ENCODE data around the gene MYLK2. TPM values are rescaled to one million over a fixed set of nuclear protein-coding genes. Genes with fewer than 3 reads are reported as not detected.

The MYLK2 gene
- total RNA-seq, 1 experiment from 2014 or later = 0.74 TPM

DNA sequence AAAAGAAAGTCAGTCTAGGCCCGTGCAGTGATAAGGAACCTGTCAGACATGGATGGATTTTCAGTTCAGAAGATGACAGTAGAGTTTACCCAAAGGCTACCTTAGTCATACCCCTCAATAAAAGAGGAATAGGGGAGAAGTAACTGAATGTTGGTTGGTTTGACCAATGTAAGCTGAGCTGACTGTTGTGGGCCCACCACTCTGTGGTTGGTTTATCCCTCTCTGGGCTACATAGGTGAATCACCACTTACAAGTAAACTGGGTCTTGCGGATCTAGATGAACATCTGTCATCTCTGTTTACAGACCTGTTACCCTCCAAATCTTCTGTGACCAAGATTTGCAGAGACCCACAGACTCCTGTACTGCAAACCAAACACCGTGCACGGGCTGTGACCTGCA lies 37.2 kb upstream of the MYLK2 start:
- Histone ChIP-seq H3K14ac (ENCODE audit: insufficient read depth, low read length) (no peak overlapping the region), H2BK15ac (ENCODE audit: low read depth, low read length) (no peak overlapping the region), H2BK20ac (ENCODE audit: low read depth, low read length, poor library complexity, severe bottlenecking) (no peak overlapping the region), H3K27me3 (ENCODE audit: insufficient read depth, low read length) (no peaks in the 10 kb centered on the region), H3K9me3 (ENCODE audit: control insufficient read depth, low read depth, low read length) (no peaks in the 10 kb centered on the region), H3K23me2 (ENCODE audit: insufficient read length, low read depth, low read length, poor library complexity, severe bottlenecking) (no peaks in the 10 kb centered on the region), H3K9ac (ENCODE audit: extremely low read depth, insufficient read length, low read length) (no peak overlapping the region), H4K20me1 (ENCODE audit: control insufficient read depth, insufficient read depth, insufficient read length) (no peaks in the 10 kb centered on the region), H3K18ac (ENCODE audit: insufficient read length, low read depth, low read length) (no peak overlapping the region), H2BK12ac (ENCODE audit: insufficient read length, low read depth, low read length) (no peak overlapping the region), H3K79me1 (ENCODE audit: insufficient read depth, low read depth, low read length, poor library complexity, severe bottlenecking) (no peaks in the 10 kb centered on the region), H3K56ac (ENCODE audit: insufficient read length, low read depth, low read length) (no peak overlapping the region), H2BK5ac (ENCODE audit: insufficient read length, low read length) (no peak overlapping the region), H4K5ac (ENCODE audit: insufficient read length, low read depth, low read length) (no peak overlapping the region), H3K4me1 (ENCODE audit: insufficient read depth, low read length) (peaks cover 6% of the 10 kb centered on the region; the same call in 1 of the 2 replicates), H2BK120ac (ENCODE audit: low read depth, low read length, poor library complexity, severe bottlenecking) (no peak overlapping the region), H3K27ac (ENCODE audit: insufficient read length, low read depth, low read length) (no peak overlapping the region), H3K4me2 (ENCODE audit: insufficient read depth, insufficient read length, low read length) (no peak overlapping the region), H2AFZ (ENCODE audit: low read length) (no peak overlapping the region), H3K4ac (ENCODE audit: low read depth, low read length) (no peak overlapping the region), H4K91ac (ENCODE audit: insufficient read length, low read depth, low read length) (no peak overlapping the region), H2AK5ac (ENCODE audit: insufficient read length, low read length) (no peak overlapping the region), H3K23ac (ENCODE audit: insufficient read length, low read depth, low read length) (no peak overlapping the region), H4K8ac (replicated peaks; ENCODE audit: insufficient read length, low read depth, low read length) (no peak overlapping the region), H3T11ph (ENCODE audit: low read length) (no peak overlapping the region), H3K79me2 (ENCODE audit: insufficient read depth, low read length) (no peaks in the 10 kb centered on the region)
- no peak overlapping the region for H3K27ac Mint-ChIP-seq
- no peaks in the 10 kb centered on the region for H3K9me3 Mint-ChIP-seq
- no peak for DNase-seq
- no CpG with 5 or more reads among the region's 4 CpGs for WGBS (ENCODE audit: extremely low coverage, insufficient read length, low lambda C conversion rate)
- no peak for TF ChIP-seq CTCF (conservative IDR thresholded peaks at IDR 0.05)
- H3K27me3 Mint-ChIP-seq (ENCODE audit: low read depth) = no peaks in the 10 kb centered on the region
- no peak overlapping the region for H3K4me3 Mint-ChIP-seq
- H3K4me1 Mint-ChIP-seq = peaks cover 11 to 18% of the 10 kb centered on the region in 2 experiments
- H3K36me3 Mint-ChIP-seq (ENCODE audit: insufficient read depth in 1 of 3, low read depth in 3 of 3) = peaks cover 54 to 86% (median 86%) of the 10 kb centered on the region in 3 experiments; a peak in 6 of 7 replicates

Measured in H9 (cell line).